HCT116 (cell line): ENCODE measurements around the gene CRB3. TPM values are rescaled to one million over a fixed set of nuclear protein-coding genes. Genes with fewer than 3 reads are reported as not detected.

Source experiments
- ATAC-seq: fragments of 200-7000 bp; cut with Tn5 transposase; 2 replicates; pipeline ENCODE4 v1.9.1; 2020; ENCODE audit warnings: mild to moderate bottlenecking, moderate library complexity
- BruUV-seq: library from RNA; stranded (reverse); fragments of 400-500 nt; replicated peaks from 2 replicates; lab custom pipeline; 2021; lab: Mats Ljungman, UMichigan
- CTCF ChIA-PET: fragments of 300-600 bp; sonication (Branson Sonifier 250); formaldehyde crosslinking; loops from one replicate; lab custom pipeline; 2021; ENCODE audit warnings: antibody characterized with exemption; lab: Charles Lee
- POLR2A ChIA-PET: fragments of 300-600, 350-600 bp; sonication (Branson Sonifier 250); formaldehyde crosslinking; loops from one replicate; lab custom pipeline; 2021; ENCODE audit warnings: antibody characterized with exemption; lab: Charles Lee
- RAD21 ChIA-PET, 2 experiments: fragments of 300-600 bp; sonication (Branson Sonifier 250); formaldehyde crosslinking; loops; one replicate each; lab custom pipeline; 2023; ENCODE audit warnings: low total read pairs in 2 of 2; ENCODE audit not compliant: uncharacterized antibody in 2 of 2, unreplicated experiment in 2 of 2, low non-redundant PET in 1 of 2; lab: Charles Lee
- DNase-seq: peaks from one replicate; pipeline ENCODE4 v3.0.0-alpha.2; 2010; ENCODE audit warnings: low read depth, low spot score
- H2AFZ ChIP-seq: fragments of 200-600 bp; shearing (Covaris generic), sonication (generic); 2 replicates; pipeline ENCODE4 v1.6.1; 2017; ENCODE audit warnings: low read depth, mixed run types, mixed read lengths, antibody characterized with exemption, low read length; ENCODE audit not compliant: poor library complexity, severe bottlenecking
- H3K27ac ChIP-seq: 2 replicates; pipeline ENCODE4 v1.5.1; 2012; ENCODE audit warnings: low read depth, low read length
- H3K27me3 ChIP-seq: fragments of 200-600 bp; sonication (generic); 2 replicates; pipeline ENCODE4 v1.6.1; 2016; ENCODE audit warnings: mixed run types, low read length, mixed read lengths; ENCODE audit not compliant: insufficient read depth
- H3K36me3 ChIP-seq, 2 experiments: fragments of 200-500 bp in 1 of 2; fragments of 200-600 bp in 1 of 2; sonication (Bioruptor generic) in 1 of 2; sonication (generic) in 1 of 2; 2 replicates each; pipeline versions ENCODE4 v1.5.1 to v1.6.1; 2014 to 2016; ENCODE audit warnings: low read length in 2 of 2, inconsistent platforms in 1 of 2, mixed read lengths in 1 of 2, mixed run types in 1 of 2; ENCODE audit not compliant: insufficient read depth in 2 of 2, control insufficient read depth in 1 of 2
- H3K4me1 ChIP-seq, 2 experiments: fragments of 200-600 bp in 1 of 2; sonication (generic) in 1 of 2; 2 replicates each; pipeline versions ENCODE4 v1.5.1 to v1.6.1; 2012 to 2017; ENCODE audit warnings: low read length in 2 of 2, inconsistent platforms in 1 of 2, mild to moderate bottlenecking in 1 of 2, mixed read lengths in 1 of 2, mixed run types in 1 of 2, moderate library complexity in 1 of 2; ENCODE audit not compliant: insufficient read depth in 2 of 2, control insufficient read depth in 1 of 2
- H3K4me2 ChIP-seq: fragments of 200-600 bp; sonication (generic); 2 replicates; pipeline ENCODE4 v1.6.1; 2017; ENCODE audit warnings: mixed run types, low read length, mixed read lengths
- H3K4me3 ChIP-seq, 2 experiments: fragments of 200-600 bp in 1 of 2; sonication (generic) in 1 of 2; replicated peaks in 1 of 2; 2 replicates each; pipeline ENCODE4 v1.5.1; 2011 to 2016; ENCODE audit warnings: low read length in 2 of 2, control low read depth in 1 of 2, low read depth in 1 of 2, mild to moderate bottlenecking in 1 of 2, mixed read lengths in 1 of 2, mixed run types in 1 of 2
- H3K79me2 ChIP-seq: fragments of 200-600 bp; sonication (generic); 2 replicates; pipeline ENCODE4 v1.6.1; 2017; ENCODE audit warnings: mild to moderate bottlenecking, mixed run types, low read length, moderate library complexity, mixed read lengths; ENCODE audit not compliant: insufficient read depth
- H3K9ac ChIP-seq: fragments of 200-600 bp; sonication (generic); 2 replicates; pipeline ENCODE4 v1.6.1; 2016; ENCODE audit warnings: low read length, mixed read lengths
- H3K9me2 ChIP-seq: fragments of 200-600 bp; sonication (generic), shearing (Covaris generic); 2 replicates; pipeline ENCODE4 v1.6.1; 2017; ENCODE audit warnings: mixed run types, mild to moderate bottlenecking, moderate library complexity; ENCODE audit not compliant: insufficient read depth
- H3K9me3 ChIP-seq, 2 experiments: fragments of 200-500 bp in 1 of 2; fragments of 200-600 bp in 1 of 2; sonication (Bioruptor generic) in 1 of 2; sonication (generic) in 1 of 2; 2 replicates each; pipeline ENCODE4 v1.6.1; 2014 to 2017; ENCODE audit warnings: low read length in 2 of 2, mixed read lengths in 2 of 2, inconsistent platforms in 1 of 2, low read depth in 1 of 2, mild to moderate bottlenecking in 1 of 2, mixed run types in 1 of 2, moderate library complexity in 1 of 2; ENCODE audit not compliant: control insufficient read depth in 1 of 2, insufficient read depth in 1 of 2
- H4K20me1 ChIP-seq: fragments of 200-600 bp; sonication (generic), shearing (Covaris generic); 2 replicates; pipeline ENCODE4 v1.6.1; 2017; ENCODE audit warnings: mixed run types, mild to moderate bottlenecking, moderate library complexity; ENCODE audit not compliant: insufficient read depth
- ATF3 ChIP-seq: IDR thresholded peaks from 2 replicates; pipeline ENCODE4 v1.6.1; 2012
- CBX3 ChIP-seq: IDR thresholded peaks from 2 replicates; pipeline ENCODE4 v1.6.1; 2012; ENCODE audit warnings: low read depth
- CEBPB ChIP-seq: IDR thresholded peaks from 2 replicates; pipeline ENCODE4 v1.6.1; 2012; ENCODE audit warnings: low read depth
- CTCF ChIP-seq, 3 experiments: fragments of 200-600 bp in 1 of 3; sonication (generic) in 1 of 3; IDR thresholded peaks in 2 of 3; conservative IDR thresholded peaks in 1 of 3; 2 replicates each; pipeline ENCODE4 v1.5.1; 2012 to 2017; ENCODE audit warnings: low read depth in 2 of 3, low read length in 2 of 3, antibody characterized with exemption in 1 of 3, borderline replicate concordance in 1 of 3, control low read depth in 1 of 3, mild to moderate bottlenecking in 1 of 3, mixed read lengths in 1 of 3, mixed run types in 1 of 3, moderate library complexity in 1 of 3; ENCODE audit not compliant: insufficient read depth in 1 of 3
- EGR1 ChIP-seq: IDR thresholded peaks from 2 replicates; pipeline ENCODE4 v1.6.1; 2012; ENCODE audit warnings: low read depth
- ELF1 ChIP-seq: IDR thresholded peaks from 2 replicates; pipeline ENCODE4 v1.6.1; 2012; ENCODE audit warnings: low read depth, borderline replicate concordance
- EZH2 ChIP-seq: fragments of 200-600 bp; sonication (generic); IDR thresholded peaks from 2 replicates; pipeline ENCODE4 v1.6.1; 2017; ENCODE audit warnings: antibody characterized with exemption, mixed run types
- JUND ChIP-seq: IDR thresholded peaks from 2 replicates; pipeline ENCODE4 v1.6.1; 2012
- MAX ChIP-seq: IDR thresholded peaks from 2 replicates; pipeline ENCODE4 v1.6.1; 2012
- POLR2AphosphoS5 ChIP-seq: IDR thresholded peaks from 2 replicates; pipeline ENCODE4 v1.6.1; 2011; ENCODE audit warnings: mild to moderate bottlenecking, low read depth, low read length, moderate library complexity
- SIN3A ChIP-seq: IDR thresholded peaks from 2 replicates; pipeline ENCODE4 v1.6.1; 2012; ENCODE audit warnings: low read depth
- TCF7L2 ChIP-seq: IDR thresholded peaks from 2 replicates; pipeline ENCODE4 v1.7.0; 2011; ENCODE audit warnings: borderline replicate concordance, inconsistent platforms; ENCODE audit not compliant: insufficient read depth, insufficient read length; ENCODE audit errors: extremely low read depth
- YY1 ChIP-seq: IDR thresholded peaks from 2 replicates; pipeline ENCODE4 v1.6.1; 2011; ENCODE audit warnings: low read length, low read depth, moderate library complexity, mild to moderate bottlenecking; ENCODE audit not compliant: insufficient replicate concordance; ENCODE audit errors: extremely low read depth
- ZFX ChIP-seq: fragments of 450-650 bp; IDR thresholded peaks from 2 replicates; pipeline ENCODE4 v1.6.1; 2017
- ZNF274 ChIP-seq: fragments of 200-500 bp; sonication (Bioruptor generic); IDR thresholded peaks from 2 replicates; pipeline ENCODE4 v1.6.1; 2014; ENCODE audit warnings: mild to moderate bottlenecking, low read depth, low read length, inconsistent platforms
- intact Hi-C: fragments of 100-400 bp; cut with micrococcal nuclease; formaldehyde crosslinking; loops from 2 replicates; pipeline ENCODE4 v1.10.0; 2022
- total RNA-seq: library from RNA; stranded (reverse); gene quantifications from one replicate; pipeline ENCODE4 v1.2.1, GENCODE V29; 2021; ENCODE audit not compliant: unreplicated experiment

Gene CRB3
- total RNA-seq, 1 experiment from 2014 or later: 40.5 TPM

GRCh38 chr19:6484831-6485230 lies 20.8 kb downstream of the CRB3 start:
- RAD21 ChIA-PET: no interaction called here
- no peak overlapping the region for H3K9ac ChIP-seq
- no peak overlapping the region for H3K4me3 ChIP-seq
- H3K9me3 ChIP-seq: no peaks in the 10 kb centered on the region
- H2AFZ ChIP-seq: no peak overlapping the region
- no peaks in the 10 kb centered on the region for H4K20me1 ChIP-seq
- DNase-seq: no peak
- peaks cover 0 to 8% of the 10 kb centered on the region in 2 experiments; a peak in 1 of 4 replicates for H3K4me1 ChIP-seq
- no peak overlapping the region for H3K4me2 ChIP-seq
- intact Hi-C loops: no loop called here
- no peaks in the 10 kb centered on the region for H3K36me3 ChIP-seq
- POLR2A ChIA-PET: no interaction called here
- no peaks in the 10 kb centered on the region for H3K79me2 ChIP-seq
- TF ChIP-seq TCF7L2 (no peak), CEBPB (no peak), POLR2AphosphoS5 (no peak), JUND (no peak), SIN3A (no peak), EZH2 (no peak), YY1 (no peak), CBX3 (no peak), MAX (no peak), ELF1 (no peak), CTCF (IDR thresholded peaks at IDR 0.05 in 2 of 3, conservative IDR thresholded peaks at IDR 0.05 in 1 of 3; ENCODE audit: borderline replicate concordance in 1 of 3, insufficient read depth in 1 of 3, low read depth in 2 of 3, low read length in 2 of 3) (no peak), ATF3 (no peak), ZFX (no peak), ZNF274 (no peak), EGR1 (no peak)
- TF ChIP-seq, all 23 proteins: peak for 0
- no peaks in the 10 kb centered on the region for H3K9me2 ChIP-seq
- ATAC-seq: no peak
- no peaks in the 10 kb centered on the region for H3K27me3 ChIP-seq
- CTCF ChIA-PET: no interaction called here
- no peak overlapping the region for H3K27ac ChIP-seq
- BruUV-seq: no TSS peak
